Upper lobe of left lung (tissue), 4 donors: Measurements from ENCODE around the gene ARF3.

ENCODE experiments used
- EP300 ChIP-seq, 4 donors: sonication (generic); formaldehyde crosslinking; IDR thresholded peaks; one replicate each; pipeline ENCODE4 v1.5.1; 2017; ENCODE audit warnings: antibody characterized with exemption in 4 of 4, control low read depth in 2 of 4
- POLR2A ChIP-seq, 4 donors: fragments of 450-650 bp; IDR thresholded peaks; one replicate each; pipeline ENCODE4 v1.5.1; 2016 to 2017; ENCODE audit warnings: antibody characterized with exemption in 4 of 4, mild to moderate bottlenecking in 2 of 4
- POLR2AphosphoS5 ChIP-seq, 2 donors: sonication (generic); formaldehyde crosslinking; IDR thresholded peaks; one replicate each; pipeline ENCODE4 v1.5.1; 2017; ENCODE audit warnings: antibody characterized with exemption in 2 of 2
- TF ChIP-seq, protein P1 (sequence below), 6 experiments: fragments of 450-650 bp in 4 of 6; fragments of 200-600 bp in 2 of 6; sonication (generic) in 2 of 6; IDR thresholded peaks; one replicate each; pipeline ENCODE4 v1.5.1; 2016 to 2019; ENCODE audit warnings: antibody characterized with exemption in 6 of 6

- TF ChIP-seq, protein P1, sequence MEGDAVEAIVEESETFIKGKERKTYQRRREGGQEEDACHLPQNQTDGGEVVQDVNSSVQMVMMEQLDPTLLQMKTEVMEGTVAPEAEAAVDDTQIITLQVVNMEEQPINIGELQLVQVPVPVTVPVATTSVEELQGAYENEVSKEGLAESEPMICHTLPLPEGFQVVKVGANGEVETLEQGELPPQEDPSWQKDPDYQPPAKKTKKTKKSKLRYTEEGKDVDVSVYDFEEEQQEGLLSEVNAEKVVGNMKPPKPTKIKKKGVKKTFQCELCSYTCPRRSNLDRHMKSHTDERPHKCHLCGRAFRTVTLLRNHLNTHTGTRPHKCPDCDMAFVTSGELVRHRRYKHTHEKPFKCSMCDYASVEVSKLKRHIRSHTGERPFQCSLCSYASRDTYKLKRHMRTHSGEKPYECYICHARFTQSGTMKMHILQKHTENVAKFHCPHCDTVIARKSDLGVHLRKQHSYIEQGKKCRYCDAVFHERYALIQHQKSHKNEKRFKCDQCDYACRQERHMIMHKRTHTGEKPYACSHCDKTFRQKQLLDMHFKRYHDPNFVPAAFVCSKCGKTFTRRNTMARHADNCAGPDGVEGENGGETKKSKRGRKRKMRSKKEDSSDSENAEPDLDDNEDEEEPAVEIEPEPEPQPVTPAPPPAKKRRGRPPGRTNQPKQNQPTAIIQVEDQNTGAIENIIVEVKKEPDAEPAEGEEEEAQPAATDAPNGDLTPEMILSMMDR (IDR thresholded peaks at IDR 0.05), result no peak
- no peak for TF ChIP-seq POLR2A (IDR thresholded peaks at IDR 0.05)
- no peak for TF ChIP-seq POLR2AphosphoS5 (IDR thresholded peaks at IDR 0.05)
- TF ChIP-seq EP300 (IDR thresholded peaks at IDR 0.05), result no peak
Observed at GRCh38 chr12:48979602-48980388, 22.5 kb upstream of the ARF3 start.
